ENCODE results near the gene NEMP1.
"Not testable (repeated sequence)": the region's sequence is repeated elsewhere in the genome, so short reads cannot be mapped to it uniquely, and the experiment has no call there.

NEMP1 gene

DNA sequence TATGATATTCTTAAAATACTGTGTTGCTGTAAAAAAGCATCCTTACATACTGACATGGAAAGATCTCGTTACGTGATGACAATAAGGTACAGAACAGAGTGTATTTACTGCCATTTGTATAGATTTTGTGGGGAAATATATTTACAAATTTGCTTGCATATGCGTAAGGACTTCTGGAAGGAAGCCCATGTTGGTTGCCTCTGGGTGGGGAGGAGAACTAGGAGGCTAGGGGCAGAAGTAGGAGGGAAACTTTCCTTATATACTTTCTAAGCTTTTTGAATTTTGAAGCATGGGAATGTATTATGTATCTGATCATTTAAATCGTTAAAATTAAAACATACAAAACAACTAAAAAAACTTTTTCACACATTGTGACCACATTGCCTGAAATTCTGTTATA, 38.4 kb downstream of the NEMP1 start:
- no peak for DNase-seq
- intact Hi-C loops (cut with DNase I), result no loop called here

DNA sequence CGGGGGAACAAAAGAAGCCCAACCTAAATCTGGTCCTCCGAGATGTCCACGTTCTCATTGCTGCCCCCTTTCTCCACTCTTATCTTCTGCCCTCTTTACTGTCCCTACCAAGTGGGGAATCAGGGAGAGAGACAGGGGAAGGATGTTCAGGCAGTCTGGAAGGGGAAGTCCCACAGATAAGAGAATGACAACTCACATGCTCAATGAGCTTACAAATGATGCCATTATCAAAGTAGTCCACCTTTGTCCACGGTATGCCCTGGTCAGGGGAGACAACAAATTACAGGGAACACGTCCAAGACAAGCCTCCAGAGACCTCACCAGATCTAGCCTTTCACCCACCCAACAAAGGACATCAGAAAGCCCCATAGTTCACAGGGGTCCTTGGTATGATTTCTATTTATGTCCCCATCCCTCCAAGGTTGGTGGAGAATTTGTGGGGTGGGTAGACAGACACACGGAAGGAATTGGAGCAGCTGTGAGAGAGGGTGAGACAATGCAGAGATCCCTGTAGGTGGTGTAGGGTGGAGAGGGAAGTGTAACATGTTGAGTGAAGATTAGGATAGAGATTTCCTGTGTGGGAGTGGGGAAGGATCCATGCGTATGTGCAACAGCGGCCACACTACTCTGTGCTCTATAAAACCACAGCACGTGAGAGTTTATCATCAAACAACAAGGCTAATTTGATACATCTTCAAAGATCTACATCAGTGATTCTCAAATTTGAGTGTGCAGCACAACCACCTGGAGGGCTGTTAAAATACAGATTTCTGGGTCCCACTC, 39.4 kb downstream of the NEMP1 start:
- DNase-seq, result no peak
- intact Hi-C loops (cut with DNase I), result no loop called here

GRCh38 chr12:57037264-57037663, 41.3 kb downstream of the NEMP1 start:
- intact Hi-C loops (cut with DNase I), result no loop called here
- no peak for DNase-seq

GRCh38 chr12:57033431-57033830, 45.2 kb downstream of the NEMP1 start:
- intact Hi-C loops (cut with DNase I), result no loop called here
- no peak for DNase-seq

DNA sequence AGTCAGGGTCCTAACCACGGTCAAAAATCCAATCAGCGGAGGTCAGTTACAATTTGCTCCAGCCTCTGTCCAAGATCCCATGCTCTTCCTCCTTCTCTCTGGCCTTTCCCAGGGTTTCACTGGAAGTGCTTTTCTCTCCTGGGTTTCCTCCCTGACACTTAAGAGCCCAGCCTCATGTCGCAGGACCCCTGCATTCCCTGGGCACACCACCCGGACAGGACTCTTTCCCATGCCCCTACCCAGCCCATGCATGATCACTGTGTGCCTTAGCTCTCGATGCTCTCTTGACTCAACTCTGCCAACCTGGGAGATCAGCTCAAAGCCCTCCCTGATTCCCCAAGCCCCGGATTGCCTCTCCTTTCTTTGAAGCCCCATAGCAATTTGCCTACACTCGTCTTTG, 46.8 kb downstream of the NEMP1 start:
- intact Hi-C loops (cut with DNase I), result no loop called here
- no peak for DNase-seq

- intact Hi-C loops (cut with DNase I), result no loop called here
- no peak for DNase-seq
Observed at GRCh38 chr12:57031138-57031725, 47.4 kb downstream of the NEMP1 start.

- intact Hi-C loops (cut with DNase I), result no loop called here
- DNase-seq, result no peak
Observed at GRCh38 chr12:57029457-57029856, 49.1 kb downstream of the NEMP1 start.

DNA sequence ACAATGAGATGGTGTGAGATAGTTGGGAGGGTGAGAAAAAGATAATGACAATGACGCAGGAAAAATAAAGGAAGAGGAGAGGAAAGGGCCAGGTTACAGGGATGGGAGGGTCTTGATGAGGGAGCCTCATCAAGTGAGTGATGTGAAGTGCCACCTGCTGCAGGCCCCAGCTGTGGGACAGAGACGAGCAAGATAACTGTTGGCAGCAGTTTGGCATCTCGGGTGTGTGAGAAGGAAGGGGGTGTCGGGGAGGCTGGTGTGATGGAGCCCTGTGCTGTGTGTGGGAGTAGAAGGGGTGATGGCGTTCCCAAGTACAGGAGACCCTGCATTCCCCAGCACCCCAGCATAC, 50.8 kb downstream of the NEMP1 start:
- intact Hi-C loops (cut with DNase I), result no loop called here
- DNase-seq, result no peak

GRCh38 chr12:57027011-57027804, 51.4 kb downstream of the NEMP1 start:
- no peak for DNase-seq
- intact Hi-C loops (cut with DNase I), result no loop called here

GRCh38 chr12:57025196-57025595, 53.4 kb downstream of the NEMP1 start:
- DNase-seq, result no peak
- intact Hi-C loops (cut with DNase I), result no loop called here

GRCh38 chr12:57022324-57022723, 56.3 kb downstream of the NEMP1 start:
- intact Hi-C loops (cut with DNase I), result not testable (repeated sequence)

DNA sequence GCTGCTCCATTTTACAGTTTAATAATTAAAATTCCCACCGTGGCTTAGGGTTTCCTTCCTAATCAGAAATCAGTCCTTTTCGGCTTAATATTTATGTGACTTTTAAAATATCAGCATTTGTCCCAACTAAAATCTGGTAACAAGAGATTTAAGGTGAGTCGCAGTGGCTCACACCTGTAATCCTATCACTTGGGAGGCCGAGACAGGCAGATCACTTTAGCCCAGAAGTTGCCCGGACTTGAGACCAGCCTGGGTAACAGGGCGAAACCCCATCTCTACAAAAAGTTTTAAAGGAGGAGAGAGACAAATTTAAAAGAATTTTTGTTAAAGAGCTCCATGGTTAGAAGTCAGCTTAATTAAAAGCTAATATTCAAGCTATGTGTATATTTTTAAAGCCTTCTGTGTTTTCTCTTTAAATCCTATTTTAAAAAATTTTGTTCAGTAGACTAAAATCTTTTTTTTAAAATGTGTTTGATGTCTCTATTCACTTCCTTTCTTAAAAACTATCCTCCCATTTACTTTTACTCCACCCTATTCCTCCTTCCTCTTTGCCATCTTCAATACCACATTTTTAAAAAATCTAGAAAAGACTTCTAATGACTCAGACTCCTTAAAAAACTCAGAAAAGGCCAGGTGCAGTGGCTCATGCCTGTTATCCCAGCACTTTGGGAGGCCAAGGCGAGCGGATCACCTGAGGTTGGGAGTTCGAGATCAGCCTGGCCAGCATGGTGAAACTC, 58.4 kb downstream of the NEMP1 start:
- DNase-seq, result no peak
- intact Hi-C loops (cut with DNase I), result no loop called here

More at GRCh38 chr12:57022324-57022723, 56.3 kb downstream of the NEMP1 start:
- DNase-seq, result not testable (repeated sequence)

GRCh38 chr12:57018906-57019305, 59.7 kb downstream of the NEMP1 start:
- DNase-seq, result no peak
- intact Hi-C loops (cut with DNase I), result no loop called here

- intact Hi-C loops (cut with DNase I); DNase-seq: not testable (repeated sequence)
Observed at GRCh38 chr12:57018353-57018752, 60.2 kb downstream of the NEMP1 start.

- peak in 1 of 10 donors; percentile 70 for DNase-seq
- intact Hi-C loops (cut with DNase I), result no loop called here
Observed at GRCh38 chr12:57016348-57016747, 62.2 kb downstream of the NEMP1 start, which contains the start of gene TAC3. TAC3 (minus strand) TSS chr12:57016529; CDS start chr12:57015797, 732 bp downstream.

- intact Hi-C loops (cut with DNase I), result no loop called here
- peak in 1 of 10 donors; percentile 30 for DNase-seq
Observed at GRCh38 chr12:57012600-57013465, 65.8 kb downstream of the NEMP1 start.

DNA sequence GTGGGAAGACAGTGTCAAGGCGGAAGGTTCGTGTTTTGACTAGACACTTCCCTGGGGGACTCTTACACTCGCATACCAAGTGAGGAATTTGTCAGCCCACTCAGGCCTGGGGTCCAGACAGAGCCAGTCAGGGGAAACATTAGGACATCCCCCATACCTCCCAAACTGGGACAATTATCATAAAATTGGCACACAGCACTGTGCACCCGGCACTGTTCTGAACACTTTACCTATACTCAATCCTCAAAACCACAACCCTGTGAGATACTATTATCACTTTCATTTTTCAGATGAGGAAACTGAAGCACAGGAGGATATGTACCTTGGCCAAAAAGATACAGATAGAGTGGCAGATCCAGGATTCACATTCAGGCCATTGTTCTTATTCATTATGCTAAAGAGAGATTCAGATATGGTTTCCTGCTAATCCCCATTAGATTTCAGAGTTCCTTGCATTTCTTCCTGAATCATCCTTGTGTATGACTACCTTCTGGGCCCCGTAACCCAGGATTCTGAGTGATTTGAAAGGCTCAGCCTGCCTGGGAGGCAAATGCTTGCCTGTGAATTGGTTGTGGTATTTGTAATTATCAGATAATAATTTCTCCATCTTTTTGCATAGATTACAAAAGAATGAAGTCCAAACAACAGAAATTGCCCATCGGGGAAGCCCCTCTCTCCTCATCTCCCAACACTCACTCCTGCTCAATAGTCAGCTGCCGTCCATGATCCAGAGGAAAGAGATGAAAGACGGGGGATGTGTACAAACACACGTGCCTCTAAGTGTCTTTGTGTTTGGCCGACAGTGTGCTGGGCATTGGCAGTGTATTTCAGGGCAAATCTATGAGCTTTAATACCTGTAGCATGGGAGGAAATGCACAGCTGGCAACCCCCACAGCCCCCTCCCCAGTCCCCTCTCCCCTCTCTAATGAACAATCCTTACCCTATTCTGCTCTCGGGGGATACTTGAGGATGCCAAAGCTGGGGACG, 66.9 kb downstream of the NEMP1 start:
- DNase-seq, result peak in 1 of 10 donors; percentile 49
- intact Hi-C loops (cut with DNase I), result no loop called here

GRCh38 chr12:57010627-57011247, 67.9 kb downstream of the NEMP1 start:
- intact Hi-C loops (cut with DNase I), result no loop called here

More at GRCh38 chr12:57010627-57011247, 67.9 kb downstream of the NEMP1 start:
- DNase-seq, result peak in 1 of 10 donors; percentile 49

Measured in posterior cingulate gyrus (tissue), 11 donors.